ENCODE data around the gene PPM1F. TPM values are rescaled to one million over a fixed set of nuclear protein-coding genes. Genes with fewer than 3 reads are reported as not detected.
"Not testable (repeated sequence)": the region's sequence is repeated elsewhere in the genome, so short reads cannot be mapped to it uniquely, and the experiment has no call there.

The PPM1F gene
- total RNA-seq, 1 donor from 2014 or later, result 23.2 TPM

DNA sequence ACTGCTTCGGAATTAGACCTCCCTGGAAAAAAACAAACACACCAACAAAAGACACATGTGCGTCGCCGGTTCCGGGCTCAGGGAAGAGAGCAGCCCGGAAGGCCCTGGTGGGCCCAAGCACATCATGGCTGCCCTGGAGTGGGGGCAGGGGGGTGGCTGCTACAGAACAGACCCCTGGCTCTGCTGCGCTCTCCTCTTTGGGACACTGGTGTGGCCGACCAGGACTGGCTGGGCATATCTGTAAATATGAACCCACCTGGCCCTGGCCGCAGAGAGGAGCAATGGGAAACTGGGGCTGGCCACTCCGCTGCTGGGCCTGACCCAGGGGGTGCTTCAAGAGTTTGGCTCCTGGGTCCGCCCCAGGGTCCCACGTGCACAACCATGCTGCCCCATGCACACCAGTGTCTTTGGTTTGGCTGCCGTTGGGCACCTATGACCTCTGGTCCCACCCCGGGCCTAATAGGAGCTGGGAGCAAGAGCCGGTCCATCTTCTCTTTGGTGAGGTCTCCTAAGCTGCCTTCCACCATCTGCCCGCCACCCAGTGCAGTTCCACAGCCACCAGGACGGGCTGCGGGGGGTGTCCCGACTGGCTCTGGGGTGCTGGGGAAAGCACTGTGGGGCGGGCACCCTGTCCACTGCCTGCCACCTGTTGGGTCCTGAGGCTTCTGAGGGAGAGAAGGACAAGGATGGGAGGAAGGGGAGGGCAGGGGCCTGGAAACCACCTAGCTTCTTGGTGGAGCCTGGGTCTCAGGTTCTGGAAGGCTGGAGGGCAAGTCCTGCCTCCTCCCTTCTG lies 30.1 kb downstream of the PPM1F start:
- intact Hi-C loops (cut with micrococcal nuclease), result no loop called here

DNA sequence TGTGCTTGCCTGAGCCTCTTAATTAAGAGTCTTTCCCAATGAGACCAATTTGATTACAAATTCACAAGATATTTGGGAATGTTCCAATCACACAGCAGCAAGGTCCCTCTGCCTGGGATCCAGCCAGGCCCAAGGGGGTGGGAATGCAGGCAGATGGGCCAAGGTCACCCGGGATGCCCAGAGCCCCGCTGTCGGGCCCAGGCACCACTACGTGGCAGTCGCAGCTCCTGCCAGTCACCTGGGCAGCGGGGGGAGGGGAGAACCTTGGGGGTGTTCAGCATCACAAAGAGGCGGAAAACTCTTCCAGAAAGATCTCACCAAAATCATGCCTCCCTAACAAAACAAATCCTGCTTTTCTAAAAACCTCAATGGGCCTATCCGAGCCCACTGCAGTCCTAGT lies 30.9 kb downstream of the PPM1F start:
- intact Hi-C loops (cut with micrococcal nuclease), result no loop called here

GRCh38 chr22:21921184-21921721 lies 31.4 kb downstream of the PPM1F start:
- intact Hi-C loops (cut with micrococcal nuclease), result no loop called here

GRCh38 chr22:21920341-21921183 lies 32.1 kb downstream of the PPM1F start:
- intact Hi-C loops (cut with micrococcal nuclease), result no loop called here

- intact Hi-C loops (cut with micrococcal nuclease), result no loop called here
These were observed 32.9 kb downstream of the PPM1F start for GRCh38 chr22:21919526-21920307.

DNA sequence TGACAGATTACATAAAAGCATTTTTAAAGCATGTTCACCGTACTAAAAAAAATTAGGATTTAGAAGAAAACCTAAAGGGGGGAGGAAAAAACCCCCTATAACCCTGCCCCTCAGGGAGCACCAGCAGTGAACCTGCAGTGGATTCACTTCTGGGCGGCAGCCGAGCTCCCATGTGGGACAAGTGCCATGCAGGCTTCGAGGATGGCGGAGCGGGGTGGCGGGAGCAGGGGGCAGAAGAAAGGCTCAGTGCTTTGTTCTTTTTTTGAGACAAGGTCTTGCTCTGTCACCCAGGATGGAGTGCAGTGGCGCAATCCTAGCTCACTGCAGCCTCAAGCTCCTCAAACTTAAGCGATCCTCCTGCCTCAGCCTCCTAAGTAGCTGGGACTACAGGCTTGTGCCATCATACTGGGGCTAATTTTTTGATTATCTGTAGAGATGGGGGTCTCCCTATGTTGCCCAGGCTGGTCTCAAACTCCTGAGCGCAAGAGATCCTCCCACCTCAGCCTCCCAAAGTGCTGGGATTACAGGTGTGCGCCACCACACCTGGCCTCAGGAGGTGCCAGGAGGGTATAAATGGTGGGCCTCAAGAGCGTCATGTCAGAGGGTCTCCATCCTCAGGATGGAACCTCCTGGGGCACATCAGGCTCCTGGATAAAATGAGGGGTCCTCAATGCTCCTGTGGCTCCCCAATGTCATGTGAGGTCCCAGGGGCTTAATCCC lies 34.0 kb downstream of the PPM1F start:
- intact Hi-C loops (cut with micrococcal nuclease), result no loop called here

- intact Hi-C loops (cut with micrococcal nuclease), result no loop called here
These were observed 34.7 kb downstream of the PPM1F start for GRCh38 chr22:21917959-21918261.

DNA sequence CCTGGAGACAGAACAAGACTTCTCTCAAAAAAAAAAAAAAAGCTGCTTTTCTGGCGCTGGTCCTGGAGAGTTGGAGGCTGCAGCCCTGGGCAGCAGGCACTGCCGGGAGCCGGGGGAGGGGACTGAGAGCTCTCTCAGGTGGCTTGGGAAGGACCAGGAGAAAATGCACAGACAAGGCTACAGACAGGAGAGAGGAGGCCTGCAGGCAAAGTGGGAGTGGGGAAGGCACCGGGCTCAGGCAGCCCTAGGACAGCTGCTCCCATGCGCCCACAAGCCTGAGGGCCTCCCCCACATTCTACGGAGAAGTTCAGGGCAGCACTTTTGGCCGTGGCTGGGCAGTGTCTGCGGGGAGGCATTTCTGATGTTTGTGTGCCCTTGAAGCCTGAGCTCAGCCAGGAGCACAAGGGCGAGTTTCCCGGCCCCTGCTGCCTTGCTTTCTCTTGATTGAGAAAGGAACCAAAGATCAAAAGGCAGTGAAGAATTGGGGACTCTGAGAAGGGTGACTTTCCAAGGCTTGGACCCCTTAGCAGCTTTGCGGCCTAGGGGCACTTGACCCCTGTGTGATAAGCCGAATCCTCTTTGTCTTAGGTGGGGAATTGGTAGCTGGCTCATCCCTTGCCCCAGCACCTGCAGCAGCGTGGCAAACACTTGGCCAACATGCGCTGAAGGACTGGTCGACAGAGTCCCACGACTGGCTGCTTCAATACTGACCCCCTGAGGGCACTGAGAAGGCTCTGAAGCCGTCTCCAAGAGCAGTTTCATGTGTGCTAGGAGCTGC lies 35.3 kb downstream of the PPM1F start:
- intact Hi-C loops (cut with micrococcal nuclease), result no loop called here

- intact Hi-C loops (cut with micrococcal nuclease), result no loop called here
These were observed 36.2 kb downstream of the PPM1F start for GRCh38 chr22:21916309-21916918.

- intact Hi-C loops (cut with micrococcal nuclease), result no loop called here
These were observed 36.9 kb downstream of the PPM1F start for GRCh38 chr22:21915624-21916308.

GRCh38 chr22:21914033-21914642 lies 38.5 kb downstream of the PPM1F start:
- intact Hi-C loops (cut with micrococcal nuclease), result not testable (repeated sequence)

GRCh38 chr22:21910367-21910766 lies 42.3 kb downstream of the PPM1F start:
- intact Hi-C loops (cut with micrococcal nuclease), result not testable (repeated sequence)

DNA sequence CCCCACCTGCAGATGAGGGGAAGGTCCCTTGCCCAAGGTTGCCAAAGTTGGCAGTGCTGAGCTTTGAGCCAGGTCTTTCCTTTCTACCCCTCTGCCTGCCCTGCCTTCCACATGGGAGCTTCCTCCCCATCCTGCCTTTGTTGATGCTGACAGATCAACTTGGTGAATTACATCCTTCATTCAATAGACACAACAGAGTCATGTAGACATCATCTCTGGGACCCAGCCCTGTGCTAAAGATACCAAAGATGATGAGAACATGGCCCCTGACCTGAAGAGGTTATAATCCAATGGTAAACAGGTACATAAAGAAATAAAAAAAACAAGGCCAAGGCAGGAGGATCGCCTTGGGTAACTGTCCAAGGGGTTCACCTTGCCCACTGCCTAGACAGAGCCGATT lies 42.8 kb downstream of the PPM1F start:
- intact Hi-C loops (cut with micrococcal nuclease), result no loop called here

GRCh38 chr22:21907638-21908522 lies 44.8 kb downstream of the PPM1F start:
- intact Hi-C loops (cut with micrococcal nuclease), result no loop called here

DNA sequence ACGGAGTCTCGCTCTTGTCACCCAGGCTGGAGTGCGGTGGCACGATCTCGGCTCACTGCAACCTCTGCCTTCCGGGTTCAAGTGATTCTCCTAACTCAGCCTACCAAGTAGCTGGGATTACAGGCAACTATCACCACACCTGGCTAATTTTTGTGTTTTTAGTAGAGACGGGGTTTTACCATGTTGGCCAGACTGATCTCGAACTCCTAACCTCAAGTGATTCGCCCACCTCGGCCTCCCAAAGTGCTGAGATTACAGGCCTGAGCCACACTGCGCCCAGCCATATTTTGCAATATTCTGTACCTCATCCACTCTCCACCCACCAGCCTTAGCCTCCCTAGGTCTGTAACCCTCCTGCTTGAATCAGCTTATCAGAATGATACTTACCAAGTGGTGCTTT lies 47.4 kb downstream of the PPM1F start:
- intact Hi-C loops (cut with micrococcal nuclease), result not testable (repeated sequence)

GRCh38 chr22:21904250-21904789 lies 48.3 kb downstream of the PPM1F start:
- intact Hi-C loops (cut with micrococcal nuclease), result no loop called here

GRCh38 chr22:21903283-21903682 lies 49.4 kb downstream of the PPM1F start:
- intact Hi-C loops (cut with micrococcal nuclease), result no loop called here

Data from T-helper 1 cell treated with Interleukin-12 subunit alpha and Interleukin-12 subunit beta and Interleukin-4 antibody, amounts not matched to agents 30 ng/mL and 1 ng/mL, for 36 hours (primary cell).